ENCODE measurements around the gene CACNA1F. TPM values are rescaled to one million over a fixed set of nuclear protein-coding genes. Genes with fewer than 3 reads are reported as not detected.
A peak's percentile ranks its signal among the peaks of the same experiment; 100 is the strongest.

The CACNA1F gene
- total RNA-seq, 1 donor: not detected

- no peak overlapping the region for H3K4me3 ChIP-seq (ENCODE audit: low read depth, low read length)
- no peak for DNase-seq (ENCODE audit: low read depth)
- TF ChIP-seq CTCF (IDR thresholded peaks at IDR 0.05; ENCODE audit: insufficient read depth, low read depth, low read length): no peak
These were observed 29.1 kb downstream of the CACNA1F start for GRCh38 chrX:49204017-49204416.

- DNase-seq (ENCODE audit: low read depth): no peak
- no peak overlapping the region for H3K4me3 ChIP-seq (ENCODE audit: low read depth, low read length)
- no peak for TF ChIP-seq CTCF (IDR thresholded peaks at IDR 0.05; ENCODE audit: insufficient read depth, low read depth, low read length)
These were observed 29.6 kb downstream of the CACNA1F start for GRCh38 chrX:49203536-49203935.

- DNase-seq (ENCODE audit: low read depth): no peak
- no peak overlapping the region for H3K4me3 ChIP-seq (ENCODE audit: low read depth, low read length)
- TF ChIP-seq CTCF (IDR thresholded peaks at IDR 0.05; ENCODE audit: insufficient read depth, low read depth, low read length): no peak
These were observed 31.1 kb downstream of the CACNA1F start for GRCh38 chrX:49202022-49202421.

- peak within 1 kb of the TSS; percentile 41 for H3K4me3 ChIP-seq (ENCODE audit: low read depth, low read length)
- peak; percentile 88 for DNase-seq (ENCODE audit: low read depth)
- TF ChIP-seq CTCF (IDR thresholded peaks at IDR 0.05; ENCODE audit: insufficient read depth, low read depth, low read length): no peak
These were observed 33.0 kb downstream of the CACNA1F start, which contains the start of gene SYP for GRCh38 chrX:49199906-49200771. TSS of gene SYP (minus strand) at chrX:49200193. CDS start at chrX:49200186, 7 bp downstream.

- no peak for TF ChIP-seq CTCF (IDR thresholded peaks at IDR 0.05; ENCODE audit: insufficient read depth, low read depth, low read length)
- no peak overlapping the region for H3K4me3 ChIP-seq (ENCODE audit: low read depth, low read length)
- DNase-seq (ENCODE audit: low read depth): no peak
These were observed 33.9 kb downstream of the CACNA1F start for GRCh38 chrX:49199315-49199595.

GRCh38 chrX:49198540-49199314 lies 34.4 kb downstream of the CACNA1F start:
- DNase-seq (ENCODE audit: low read depth): no peak
- no peak for TF ChIP-seq CTCF (IDR thresholded peaks at IDR 0.05; ENCODE audit: insufficient read depth, low read depth, low read length)
- H3K4me3 ChIP-seq (ENCODE audit: low read depth, low read length): no peak overlapping the region

All from fibroblast of villous mesenchyme (primary cell).